Peyer's patch (tissue), 4 donors: ENCODE data around the gene SLC41A3. TPM values are rescaled to one million over a fixed set of nuclear protein-coding genes. Genes with fewer than 3 reads are reported as not detected.

Experiments used
- DNase-seq, 3 donors: peaks; one replicate each; pipeline ENCODE4 v3.0.0-alpha.2; 2017 to 2019
- H3K27ac ChIP-seq, 4 donors: fragments of 200-600 bp; sonication (generic); one replicate each; pipeline ENCODE4 v1.5.1; 2016 to 2019
- H3K27me3 ChIP-seq, 2 donors: fragments of 200-600 bp; sonication (generic); one replicate each; pipeline ENCODE4 v1.5.1; 2019
- H3K36me3 ChIP-seq, 3 donors: fragments of 200-600 bp; sonication (generic); one replicate each; pipeline ENCODE4 v1.5.1; 2016 to 2019
- H3K4me1 ChIP-seq, 4 donors: fragments of 200-600 bp; sonication (generic); one replicate each; pipeline ENCODE4 v1.5.1; 2016 to 2019
- H3K4me3 ChIP-seq, 4 donors: fragments of 200-600 bp; sonication (generic); 1 replicate in 3 of 4; 2 replicates in 1 of 4; pipeline ENCODE4 v1.5.1; 2016 to 2019; ENCODE audit warnings: mild to moderate bottlenecking in 1 of 4
- H3K9me3 ChIP-seq, 4 donors: fragments of 200-600 bp; sonication (generic); one replicate each; pipeline ENCODE4 v1.5.1; 2016 to 2019; ENCODE audit warnings: mild to moderate bottlenecking in 1 of 4
- POLR2A ChIP-seq, 2 donors: fragments of 450-650 bp; IDR thresholded peaks; one replicate each; pipeline ENCODE4 v1.5.1; 2017; ENCODE audit warnings: antibody characterized with exemption in 2 of 2, mild to moderate bottlenecking in 2 of 2, moderate library complexity in 2 of 2
- total RNA-seq, 4 donors: library from RNA; depleted of rRNA; stranded (reverse); fragments of >200 nt; gene quantifications; one replicate each; pipeline ENCODE4 v1.1.0, GENCODE V29; 2016
- TF ChIP-seq, protein P1 (sequence below), 6 experiments: fragments of 450-650 bp in 4 of 6; fragments of 200-600 bp in 2 of 6; sonication (generic) in 1 of 6; IDR thresholded peaks; one replicate each; pipeline ENCODE4 v1.5.1; 2017 to 2019; ENCODE audit warnings: antibody characterized with exemption in 6 of 6, mild to moderate bottlenecking in 3 of 6, moderate library complexity in 1 of 6

SLC41A3 gene
- total RNA-seq, 4 donors from 2014 or later: 45.4 to 79.9 (median 58.5) TPM

- peak in 1 of 3 donors; percentile 14 for DNase-seq
- TF ChIP-seq, protein P1, sequence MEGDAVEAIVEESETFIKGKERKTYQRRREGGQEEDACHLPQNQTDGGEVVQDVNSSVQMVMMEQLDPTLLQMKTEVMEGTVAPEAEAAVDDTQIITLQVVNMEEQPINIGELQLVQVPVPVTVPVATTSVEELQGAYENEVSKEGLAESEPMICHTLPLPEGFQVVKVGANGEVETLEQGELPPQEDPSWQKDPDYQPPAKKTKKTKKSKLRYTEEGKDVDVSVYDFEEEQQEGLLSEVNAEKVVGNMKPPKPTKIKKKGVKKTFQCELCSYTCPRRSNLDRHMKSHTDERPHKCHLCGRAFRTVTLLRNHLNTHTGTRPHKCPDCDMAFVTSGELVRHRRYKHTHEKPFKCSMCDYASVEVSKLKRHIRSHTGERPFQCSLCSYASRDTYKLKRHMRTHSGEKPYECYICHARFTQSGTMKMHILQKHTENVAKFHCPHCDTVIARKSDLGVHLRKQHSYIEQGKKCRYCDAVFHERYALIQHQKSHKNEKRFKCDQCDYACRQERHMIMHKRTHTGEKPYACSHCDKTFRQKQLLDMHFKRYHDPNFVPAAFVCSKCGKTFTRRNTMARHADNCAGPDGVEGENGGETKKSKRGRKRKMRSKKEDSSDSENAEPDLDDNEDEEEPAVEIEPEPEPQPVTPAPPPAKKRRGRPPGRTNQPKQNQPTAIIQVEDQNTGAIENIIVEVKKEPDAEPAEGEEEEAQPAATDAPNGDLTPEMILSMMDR (IDR thresholded peaks at IDR 0.05): no peak
- TF ChIP-seq POLR2A (IDR thresholded peaks at IDR 0.05): no peak
- Histone ChIP-seq H3K4me1 (no peaks in the 10 kb centered on the region), H3K9me3 (no peaks in the 10 kb centered on the region), H3K27ac (no peak overlapping the region), H3K4me3 (no peak overlapping the region), H3K27me3 (no peaks in the 10 kb centered on the region), H3K36me3 (peaks cover 0 to 6% (median 0%) of the 10 kb centered on the region in 3 donors)
Measured at GRCh38 chr3:126033765-126034164, 50.2 kb downstream of the SLC41A3 start.

- no peak overlapping the region for H3K4me3 ChIP-seq
- no peaks in the 10 kb centered on the region for H3K27me3 ChIP-seq
- no peaks in the 10 kb centered on the region for H3K4me1 ChIP-seq
- DNase-seq: peak in 1 of 3 donors; percentile 18
- peaks cover 0 to 5% (median 1%) of the 10 kb centered on the region in 4 donors for H3K9me3 ChIP-seq
- TF ChIP-seq, protein P1 (IDR thresholded peaks at IDR 0.05): no peak
- no peak for TF ChIP-seq POLR2A (IDR thresholded peaks at IDR 0.05)
- H3K27ac ChIP-seq: no peak overlapping the region
- peaks cover 0 to 6% (median 0%) of the 10 kb centered on the region in 3 donors for H3K36me3 ChIP-seq
Measured at GRCh38 chr3:126033051-126033745, 50.7 kb downstream of the SLC41A3 start.

DNA sequence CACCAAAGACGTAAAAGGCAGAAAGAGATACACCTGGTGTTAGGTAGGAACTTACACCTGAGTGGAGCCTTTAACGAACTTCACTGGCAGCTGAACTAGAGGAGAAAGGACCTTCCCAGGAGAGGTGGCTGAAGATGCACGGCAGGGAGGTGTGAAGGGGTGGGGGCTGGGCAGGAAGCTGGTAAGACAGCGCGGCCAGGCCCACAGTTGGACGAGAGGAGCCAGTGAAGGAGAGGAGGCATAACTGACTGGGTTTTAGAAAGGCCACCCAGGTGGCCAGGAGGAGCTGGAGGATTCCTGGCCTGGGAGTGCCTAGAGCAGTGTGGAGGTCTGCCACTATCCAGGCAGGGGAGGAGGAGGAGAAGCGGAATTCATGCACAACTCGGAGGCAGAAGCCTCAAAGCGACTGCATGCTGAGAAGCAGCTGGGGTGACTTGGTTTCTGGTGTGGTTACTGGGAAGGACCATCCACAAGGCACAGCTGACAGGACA, 51.9 kb downstream of the SLC41A3 start:
- DNase-seq: peak in 1 of 3 donors; percentile 26
- Histone ChIP-seq H3K4me1 (no peaks in the 10 kb centered on the region), H3K27ac (no peak overlapping the region), H3K27me3 (no peaks in the 10 kb centered on the region), H3K36me3 (peaks cover 0 to 6% (median 0%) of the 10 kb centered on the region in 3 donors), H3K9me3 (peaks cover 0 to 9% (median 4%) of the 10 kb centered on the region in 4 donors), H3K4me3 (no peak overlapping the region)
- TF ChIP-seq POLR2A (IDR thresholded peaks at IDR 0.05): no peak
- TF ChIP-seq, protein P1 (IDR thresholded peaks at IDR 0.05): no peak

DNA sequence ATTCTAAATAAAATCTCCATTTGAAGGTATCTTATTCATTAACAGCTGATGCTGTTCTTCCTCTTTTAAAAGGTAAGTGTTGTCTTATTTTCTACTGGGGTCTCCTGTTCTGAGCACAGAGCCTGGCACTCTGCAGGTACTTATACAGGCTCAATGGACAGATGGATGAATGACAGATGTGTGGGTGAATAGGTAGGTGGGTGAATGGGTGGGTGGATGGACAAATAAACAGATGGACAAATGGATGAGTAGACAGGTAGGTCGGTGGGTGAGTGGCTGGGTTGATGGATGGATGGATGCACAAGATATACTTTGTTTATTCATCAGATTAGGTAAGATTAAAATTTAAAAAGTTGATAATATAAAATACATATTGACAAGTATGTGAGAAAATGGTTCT, 53.5 kb downstream of the SLC41A3 start:
- H3K36me3 ChIP-seq: peaks cover 0 to 6% (median 0%) of the 10 kb centered on the region in 3 donors
- peak in 1 of 3 donors; percentile 9 for DNase-seq
- H3K27ac ChIP-seq: no peak overlapping the region
- H3K4me1 ChIP-seq: no peaks in the 10 kb centered on the region
- no peaks in the 10 kb centered on the region for H3K27me3 ChIP-seq
- peaks cover 0 to 9% (median 4%) of the 10 kb centered on the region in 4 donors for H3K9me3 ChIP-seq
- H3K4me3 ChIP-seq: no peak overlapping the region
- TF ChIP-seq, protein P1 (IDR thresholded peaks at IDR 0.05): no peak
- no peak for TF ChIP-seq POLR2A (IDR thresholded peaks at IDR 0.05)

- no peaks in the 10 kb centered on the region for H3K27me3 ChIP-seq
- H3K27ac ChIP-seq: no peak overlapping the region
- peaks cover 0 to 9% (median 4%) of the 10 kb centered on the region in 4 donors for H3K9me3 ChIP-seq
- TF ChIP-seq, protein P1 (IDR thresholded peaks at IDR 0.05): no peak
- no peak for TF ChIP-seq POLR2A (IDR thresholded peaks at IDR 0.05)
- DNase-seq: no peak
- H3K4me1 ChIP-seq: no peaks in the 10 kb centered on the region
- H3K4me3 ChIP-seq: no peak overlapping the region
- peaks cover 0 to 6% (median 0%) of the 10 kb centered on the region in 3 donors for H3K36me3 ChIP-seq
Measured at GRCh38 chr3:126029241-126029640, 54.7 kb downstream of the SLC41A3 start.
